HG02571 (cell line): ENCODE results near the gene POU3F3.

Source experiments
- ATAC-seq: cut with Tn5 transposase; IDR thresholded peaks from one replicate; pipeline ENCODE4 v1.9.1; 2021; ENCODE audit warnings: mild to moderate bottlenecking, moderate library complexity; ENCODE audit not compliant: unreplicated experiment

POU3F3 gene

GRCh38 chr2:104859766-104860450, 6.0 kb downstream of the POU3F3 start:
- no peak for ATAC-seq

- no peak for ATAC-seq
These were observed 6.5 kb downstream of the POU3F3 start for GRCh38 chr2:104860451-104860790.

GRCh38 chr2:104861351-104862057, 7.6 kb downstream of the POU3F3 start:
- no peak for ATAC-seq

- ATAC-seq = no peak
These were observed 8.4 kb downstream of the POU3F3 start for GRCh38 chr2:104862058-104862941.

- ATAC-seq = no peak
These were observed 9.2 kb downstream of the POU3F3 start for GRCh38 chr2:104863146-104863467.

- ATAC-seq = no peak
These were observed 9.8 kb downstream of the POU3F3 start for GRCh38 chr2:104863468-104864279.

- no peak for ATAC-seq
These were observed 10.6 kb downstream of the POU3F3 start for GRCh38 chr2:104864280-104865095.

GRCh38 chr2:104865096-104865470, 11.2 kb downstream of the POU3F3 start:
- no peak for ATAC-seq

GRCh38 chr2:104866122-104866864, 12.4 kb downstream of the POU3F3 start:
- ATAC-seq = no peak

GRCh38 chr2:104866883-104867812, 13.2 kb downstream of the POU3F3 start:
- no peak for ATAC-seq

- ATAC-seq = no peak
These were observed 14.0 kb downstream of the POU3F3 start for GRCh38 chr2:104867813-104868504.

GRCh38 chr2:104868505-104868866, 14.6 kb downstream of the POU3F3 start:
- ATAC-seq = no peak

GRCh38 chr2:104870100-104870975, 16.4 kb downstream of the POU3F3 start:
- no peak for ATAC-seq

GRCh38 chr2:104871649-104871971, 17.7 kb downstream of the POU3F3 start:
- ATAC-seq = no peak

- no peak for ATAC-seq
These were observed 18.3 kb downstream of the POU3F3 start for GRCh38 chr2:104871972-104872865.
